ENCODE measurements around the gene BCAS1.

Gene BCAS1

GRCh38 chr20:54086507-54087039 is 16.2 kb upstream of the BCAS1 start (continued):
- no peak for TF ChIP-seq ZNF513 (tag by site-specific recombination; IDR thresholded peaks at IDR 0.05)
- TF ChIP-seq PRDM4 (tag by site-specific recombination; IDR thresholded peaks at IDR 0.05) = no peak
- TF ChIP-seq SCRT1 (tag by site-specific recombination; IDR thresholded peaks at IDR 0.05; ENCODE audit: borderline replicate concordance) = no peak
- no peak for TF ChIP-seq ZNF707 (tag by site-specific recombination; IDR thresholded peaks at IDR 0.05)
- no peak for TF ChIP-seq ZNF585B (tag by site-specific recombination; IDR thresholded peaks at IDR 0.05)
- no peak for TF ChIP-seq ZNF37A (tag by site-specific recombination; IDR thresholded peaks at IDR 0.05)
- TF ChIP-seq KLF10 (tag by site-specific recombination; IDR thresholded peaks at IDR 0.05) = no peak
- no peak for TF ChIP-seq ZNF792 (tag by site-specific recombination; IDR thresholded peaks at IDR 0.05)
- no peak for TF ChIP-seq ZNF114 (tag by site-specific recombination; IDR thresholded peaks at IDR 0.05)

GRCh38 chr20:54085910-54086309 is 15.5 kb upstream of the BCAS1 start:
- CTCF ChIA-PET = interaction anchor here (1.3 kb wide), 1 partner anchor 113 kb away, joined by 3 read pairs; no protein-coding TSS in a partner anchor
- Histone ChIP-seq H3K4me1 (ENCODE audit: control insufficient read depth, insufficient read depth, low read length) (no peaks in the 10 kb centered on the region), H3K4me3 (ENCODE audit: low read depth, low read length) (no peak overlapping the region), H3K36me3 (ENCODE audit: control insufficient read depth in 2 of 2, insufficient read depth in 1 of 2, low read length in 2 of 2) (no peaks in the 10 kb centered on the region), H3K9me3 (ENCODE audit: control insufficient read depth, insufficient read depth, low read depth, low read length) (no peaks in the 10 kb centered on the region), H3K27ac (ENCODE audit: extremely low read depth, low read depth, low read length) (no peak overlapping the region)
- TF ChIP-seq ZNF664 (tag by site-specific recombination; IDR thresholded peaks at IDR 0.05) = 0 out of 2 replicates have a peak, but pooled peaks have one; percentile 22
- TF ChIP-seq ZNF16 (tag by site-specific recombination; IDR thresholded peaks at IDR 0.05; ENCODE audit: low read depth) = no peak
- no peak for TF ChIP-seq ZSCAN23 (tag by site-specific recombination; IDR thresholded peaks at IDR 0.05)
- POLR2A ChIA-PET = no interaction called here

GRCh38 chr20:54085425-54085824 is 15.0 kb upstream of the BCAS1 start:
- POLR2A ChIA-PET = no interaction called here
- CTCF ChIA-PET = no interaction called here
- Histone ChIP-seq H3K4me1 (ENCODE audit: control insufficient read depth, insufficient read depth, low read length) (no peaks in the 10 kb centered on the region), H3K27ac (ENCODE audit: extremely low read depth, low read depth, low read length) (no peak overlapping the region), H3K36me3 (ENCODE audit: control insufficient read depth in 2 of 2, insufficient read depth in 1 of 2, low read length in 2 of 2) (no peaks in the 10 kb centered on the region), H3K4me3 (ENCODE audit: low read depth, low read length) (no peak overlapping the region), H3K9me3 (ENCODE audit: control insufficient read depth, insufficient read depth, low read depth, low read length) (no peaks in the 10 kb centered on the region)
- TF ChIP-seq PRDM10 (tag by site-specific recombination; IDR thresholded peaks at IDR 0.05) (no peak), ZNF837 (tag by site-specific recombination; IDR thresholded peaks at IDR 0.05) (no peak), ZNF777 (tag by site-specific recombination; IDR thresholded peaks at IDR 0.05; ENCODE audit: borderline replicate concordance) (no peak), ZNF121 (tag by site-specific recombination; IDR thresholded peaks at IDR 0.05) (no peak), MEIS1 (CRISPR knock-in tag; IDR thresholded peaks at IDR 0.05; ENCODE audit: borderline replicate concordance) (no peak), ZNF354C (tag by site-specific recombination; IDR thresholded peaks at IDR 0.05; ENCODE audit: borderline replicate concordance, low read depth) (no peak), ZNF24 (tag by site-specific recombination; IDR thresholded peaks at IDR 0.05) (no peak), SP3 (tag by site-specific recombination; IDR thresholded peaks at IDR 0.05) (no peak), SP7 (tag by site-specific recombination; IDR thresholded peaks at IDR 0.05) (no peak), ZBTB49 (tag by site-specific recombination; IDR thresholded peaks at IDR 0.05; ENCODE audit: low read depth) (no peak), ZNF701 (tag by site-specific recombination; IDR thresholded peaks at IDR 0.05) (no peak), WT1 (tag by site-specific recombination; IDR thresholded peaks at IDR 0.05) (no peak), ZNF202 (tag by site-specific recombination; IDR thresholded peaks at IDR 0.05; ENCODE audit: borderline replicate concordance) (no peak), ZBTB21 (tag by site-specific recombination; IDR thresholded peaks at IDR 0.05) (no peak)

Measured in HEK293 (cell line).